Osteoblast (primary cell): ENCODE data around the gene TOMM22. TPM values are rescaled to one million over a fixed set of nuclear protein-coding genes. Genes with fewer than 3 reads are reported as not detected.

ENCODE experiments used
- DNase-seq: peaks from one replicate; pipeline ENCODE4 v3.0.0; 2011; ENCODE audit warnings: low spot score, mixed read lengths; ENCODE audit not compliant: insufficient read length; ENCODE audit errors: missing footprints
- H2AFZ ChIP-seq: 2 replicates; pipeline ENCODE4 v1.6.0; 2011; ENCODE audit warnings: mild to moderate bottlenecking, low read length
- H3K27ac ChIP-seq: 2 replicates; pipeline ENCODE4 v1.5.1; 2011; ENCODE audit warnings: mild to moderate bottlenecking, low read depth, low read length, moderate library complexity
- H3K27me3 ChIP-seq: 2 replicates; pipeline ENCODE4 v1.6.0; 2012; ENCODE audit warnings: mild to moderate bottlenecking, control low read depth, inconsistent platforms, low read length, moderate library complexity; ENCODE audit not compliant: insufficient read depth
- H3K36me3 ChIP-seq: 2 replicates; pipeline ENCODE4 v1.5.1; 2011; ENCODE audit warnings: mild to moderate bottlenecking, low read length, control low read depth, moderate library complexity; ENCODE audit not compliant: insufficient read depth
- H3K4me1 ChIP-seq: 2 replicates; pipeline ENCODE4 v1.5.1; 2011; ENCODE audit warnings: mild to moderate bottlenecking, low read length, control low read depth, moderate library complexity; ENCODE audit not compliant: insufficient read depth
- H3K4me2 ChIP-seq: 2 replicates; pipeline ENCODE4 v1.6.0; 2011; ENCODE audit warnings: mild to moderate bottlenecking, low read length; ENCODE audit not compliant: insufficient read depth
- H3K4me3 ChIP-seq: fragments of 200-600 bp; sonication (generic); 3 replicates; pipeline ENCODE4 v1.5.1; 2012; ENCODE audit warnings: mild to moderate bottlenecking, low read length, inconsistent platforms; ENCODE audit not compliant: insufficient read depth
- H3K79me2 ChIP-seq: 2 replicates; pipeline ENCODE4 v1.6.0; 2012; ENCODE audit warnings: mild to moderate bottlenecking, low read length, control low read depth, inconsistent platforms; ENCODE audit not compliant: insufficient read depth
- H3K9me3 ChIP-seq: 2 replicates; pipeline ENCODE4 v1.5.1; 2011; ENCODE audit warnings: low read depth, low read length, control low read depth
- H4K20me1 ChIP-seq: 2 replicates; pipeline ENCODE4 v1.6.0; 2012; ENCODE audit warnings: mild to moderate bottlenecking, low read length, control low read depth; ENCODE audit not compliant: insufficient read depth
- total RNA-seq: library from RNA; depleted of rRNA; stranded (reverse); fragments of >200 nt; gene quantifications from 2 replicates; pipeline ENCODE4 v1.2.3, GENCODE V29; 2012
- TF ChIP-seq, protein P1 (sequence below): IDR thresholded peaks from 2 replicates; pipeline ENCODE4 v1.5.1; 2011; ENCODE audit warnings: mild to moderate bottlenecking, low read depth, low read length, moderate library complexity; ENCODE audit errors: extremely low read depth

TOMM22 gene
- total RNA-seq, 1 donor, result 60.4 TPM

DNA sequence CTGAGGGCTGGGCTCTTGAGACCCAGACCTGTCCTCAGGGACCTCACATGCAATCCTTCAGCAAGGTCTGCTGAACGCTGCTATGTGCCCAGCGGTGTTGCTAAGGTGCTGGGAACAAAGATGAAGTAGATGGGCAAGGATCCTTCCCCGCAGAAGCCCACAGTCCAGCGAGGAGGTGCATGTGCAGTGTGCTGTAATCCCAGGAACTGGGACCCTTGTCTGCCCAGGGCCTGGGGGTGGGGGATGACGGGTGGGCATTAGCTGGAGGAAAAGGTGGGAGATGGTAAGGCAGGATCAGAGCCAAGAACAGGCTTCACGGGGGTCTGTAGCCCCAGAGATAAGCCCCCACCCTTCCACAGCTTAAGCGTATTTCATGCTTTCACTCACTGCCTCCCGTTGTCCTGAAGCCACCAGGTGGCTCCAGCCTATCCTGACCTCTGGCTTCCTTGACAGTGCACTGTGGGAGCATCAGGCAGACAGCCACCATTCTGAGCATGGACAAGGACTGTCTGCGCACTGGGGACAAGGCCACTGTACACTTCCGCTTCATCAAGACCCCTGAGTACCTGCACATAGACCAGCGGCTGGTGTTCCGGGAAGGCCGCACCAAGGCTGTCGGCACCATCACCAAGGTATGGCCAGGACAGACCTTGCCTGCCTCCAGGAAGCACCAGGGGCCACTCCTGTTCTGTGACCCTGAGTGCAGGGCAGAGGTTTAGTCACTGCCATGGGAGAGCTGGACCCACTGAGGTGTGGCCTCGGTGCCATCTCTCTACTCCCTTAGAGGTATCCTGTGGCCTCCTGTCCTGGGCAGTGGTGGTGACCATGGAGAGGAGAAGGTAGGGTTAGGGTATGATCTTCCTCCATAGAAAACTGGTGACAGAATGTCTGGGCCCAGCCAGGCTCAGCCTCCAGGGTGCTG is 46.0 kb downstream of the TOMM22 start:
- DNase-seq, result no peak
- TF ChIP-seq, protein P1, sequence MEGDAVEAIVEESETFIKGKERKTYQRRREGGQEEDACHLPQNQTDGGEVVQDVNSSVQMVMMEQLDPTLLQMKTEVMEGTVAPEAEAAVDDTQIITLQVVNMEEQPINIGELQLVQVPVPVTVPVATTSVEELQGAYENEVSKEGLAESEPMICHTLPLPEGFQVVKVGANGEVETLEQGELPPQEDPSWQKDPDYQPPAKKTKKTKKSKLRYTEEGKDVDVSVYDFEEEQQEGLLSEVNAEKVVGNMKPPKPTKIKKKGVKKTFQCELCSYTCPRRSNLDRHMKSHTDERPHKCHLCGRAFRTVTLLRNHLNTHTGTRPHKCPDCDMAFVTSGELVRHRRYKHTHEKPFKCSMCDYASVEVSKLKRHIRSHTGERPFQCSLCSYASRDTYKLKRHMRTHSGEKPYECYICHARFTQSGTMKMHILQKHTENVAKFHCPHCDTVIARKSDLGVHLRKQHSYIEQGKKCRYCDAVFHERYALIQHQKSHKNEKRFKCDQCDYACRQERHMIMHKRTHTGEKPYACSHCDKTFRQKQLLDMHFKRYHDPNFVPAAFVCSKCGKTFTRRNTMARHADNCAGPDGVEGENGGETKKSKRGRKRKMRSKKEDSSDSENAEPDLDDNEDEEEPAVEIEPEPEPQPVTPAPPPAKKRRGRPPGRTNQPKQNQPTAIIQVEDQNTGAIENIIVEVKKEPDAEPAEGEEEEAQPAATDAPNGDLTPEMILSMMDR, result no peak
- H3K79me2 ChIP-seq, result no peaks in the 10 kb centered on the region
- no peaks in the 10 kb centered on the region for H3K4me1 ChIP-seq
- no peak overlapping the region for H3K4me2 ChIP-seq
- H3K27me3 ChIP-seq, result no peaks in the 10 kb centered on the region
- H3K27ac ChIP-seq, result no peak overlapping the region
- no peak overlapping the region for H2AFZ ChIP-seq
- H3K9me3 ChIP-seq, result no peaks in the 10 kb centered on the region
- peaks cover 13% of the 10 kb centered on the region for H4K20me1 ChIP-seq
- H3K4me3 ChIP-seq, result no peak overlapping the region
- peaks cover 91% of the 10 kb centered on the region for H3K36me3 ChIP-seq

DNA sequence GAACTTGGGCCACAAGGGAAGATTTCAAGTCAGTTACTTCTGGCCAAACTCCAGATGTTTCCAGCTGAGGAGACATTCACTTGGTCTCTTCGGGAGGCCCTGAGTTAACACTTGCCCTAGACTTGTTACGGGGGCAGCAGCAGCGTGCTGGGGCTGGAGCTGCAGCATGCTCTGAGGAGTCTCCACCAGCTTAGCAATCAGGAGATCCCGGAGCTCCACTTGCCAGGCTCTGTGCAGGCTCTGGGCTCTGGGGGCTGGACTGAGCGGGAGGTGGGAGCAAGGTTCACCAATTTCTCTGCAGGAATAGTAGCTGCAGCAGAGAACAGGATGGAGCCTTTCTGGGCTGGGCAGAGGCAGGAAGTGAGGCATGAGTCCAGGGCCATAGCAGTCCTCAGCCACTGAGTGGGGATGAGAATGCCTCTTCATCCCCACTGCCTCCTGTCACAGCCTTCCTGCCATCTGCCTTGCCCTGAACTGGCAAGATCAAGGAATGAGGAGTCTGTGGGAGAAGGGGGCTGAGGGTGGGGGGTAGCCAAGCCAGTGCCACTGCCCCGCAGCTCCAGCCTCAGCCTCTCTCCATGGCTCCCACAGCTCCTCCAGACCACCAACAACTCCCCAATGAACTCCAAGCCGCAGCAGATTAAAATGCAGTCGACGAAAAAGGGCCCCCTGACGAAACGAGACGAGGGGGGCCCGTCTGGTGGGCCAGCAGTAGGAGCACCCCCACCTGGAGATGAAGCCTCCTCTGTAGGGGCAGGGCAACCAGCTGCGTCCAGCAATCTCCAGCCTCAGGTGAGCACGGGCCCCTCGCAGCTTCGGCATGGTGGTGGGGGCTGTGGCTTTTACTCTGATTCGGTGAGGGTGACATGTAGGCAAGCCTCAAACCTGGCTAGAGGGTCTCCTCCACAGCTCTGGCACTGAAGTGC is 47.4 kb downstream of the TOMM22 start:
- H3K4me2 ChIP-seq, result no peak overlapping the region
- H3K79me2 ChIP-seq, result no peaks in the 10 kb centered on the region
- TF ChIP-seq, protein P1, result no peak
- H3K36me3 ChIP-seq, result peaks cover 86% of the 10 kb centered on the region
- H3K27me3 ChIP-seq, result no peaks in the 10 kb centered on the region
- H4K20me1 ChIP-seq, result peaks cover 16% of the 10 kb centered on the region
- no peak overlapping the region for H2AFZ ChIP-seq
- no peaks in the 10 kb centered on the region for H3K9me3 ChIP-seq
- peak; percentile 78 for DNase-seq
- no peak overlapping the region for H3K27ac ChIP-seq
- H3K4me3 ChIP-seq, result no peak overlapping the region
- no peaks in the 10 kb centered on the region for H3K4me1 ChIP-seq

DNA sequence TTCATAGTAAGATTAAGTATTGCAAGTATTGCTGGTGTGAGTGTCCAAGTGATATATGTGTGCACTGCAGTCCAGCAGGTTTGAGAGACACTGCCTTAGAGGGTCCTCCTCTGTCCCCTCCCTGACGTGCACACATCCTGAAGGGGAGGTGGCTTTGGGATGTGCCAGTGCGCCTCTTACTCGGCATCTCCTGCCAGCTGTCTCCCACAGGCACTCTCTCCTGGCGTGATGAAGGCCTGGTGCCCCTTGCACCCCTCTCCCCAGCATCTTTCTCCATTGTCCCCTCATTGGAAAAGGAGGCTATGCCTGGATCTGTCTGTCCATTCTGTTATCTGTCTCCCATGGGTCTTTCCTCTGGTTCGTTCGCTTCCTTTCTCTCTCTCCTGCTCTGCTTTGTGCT is 48.2 kb downstream of the TOMM22 start:
- no peak overlapping the region for H2AFZ ChIP-seq
- H3K79me2 ChIP-seq, result no peaks in the 10 kb centered on the region
- no peaks in the 10 kb centered on the region for H3K4me1 ChIP-seq
- TF ChIP-seq, protein P1, result no peak
- H3K4me3 ChIP-seq, result no peak overlapping the region
- H3K4me2 ChIP-seq, result no peak overlapping the region
- no peaks in the 10 kb centered on the region for H3K27me3 ChIP-seq
- DNase-seq, result peak; percentile 54
- no peaks in the 10 kb centered on the region for H3K9me3 ChIP-seq
- peaks cover 8% of the 10 kb centered on the region for H4K20me1 ChIP-seq
- no peak overlapping the region for H3K27ac ChIP-seq
- H3K36me3 ChIP-seq, result peaks cover 81% of the 10 kb centered on the region

DNA sequence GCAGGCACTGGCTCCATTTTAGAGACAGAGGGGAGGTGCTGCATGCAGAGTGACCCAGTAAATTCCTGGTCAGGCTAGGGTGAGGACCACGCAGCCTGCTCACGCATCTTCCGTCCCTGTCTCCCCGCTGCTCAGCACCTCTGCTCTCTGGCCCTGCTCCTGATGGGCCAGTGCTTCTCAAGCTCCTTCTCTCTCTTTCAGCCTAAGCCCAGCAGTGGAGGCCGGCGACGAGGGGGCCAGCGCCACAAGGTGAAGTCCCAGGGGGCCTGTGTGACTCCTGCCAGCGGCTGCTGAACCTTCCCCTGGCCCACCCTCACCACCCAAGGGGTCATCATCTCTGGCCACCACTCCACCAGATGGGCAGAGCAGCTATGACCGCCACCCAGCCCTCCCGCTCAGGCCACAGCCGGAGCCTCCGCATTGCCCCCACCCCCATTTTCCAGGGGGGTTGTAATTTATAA is 48.7 kb downstream of the TOMM22 start:
- H3K4me3 ChIP-seq, result no peak overlapping the region
- no peaks in the 10 kb centered on the region for H3K4me1 ChIP-seq
- peaks cover 79% of the 10 kb centered on the region for H3K36me3 ChIP-seq
- no peak overlapping the region for H3K27ac ChIP-seq
- no peaks in the 10 kb centered on the region for H3K9me3 ChIP-seq
- TF ChIP-seq, protein P1, result no peak
- no peaks in the 10 kb centered on the region for H3K79me2 ChIP-seq
- H3K4me2 ChIP-seq, result no peak overlapping the region
- peaks cover 4% of the 10 kb centered on the region for H4K20me1 ChIP-seq
- DNase-seq, result no peak
- no peaks in the 10 kb centered on the region for H3K27me3 ChIP-seq
- H2AFZ ChIP-seq, result no peak overlapping the region
